Esophagus squamous epithelium (tissue), 4 donors: ENCODE measurements around the gene PHF21B.

Experiments used
- POLR2A ChIP-seq, 4 donors: fragments of 450-650 bp; IDR thresholded peaks; one replicate each; pipeline ENCODE4 v1.6.1; 2017; ENCODE audit warnings: antibody characterized with exemption in 4 of 4, mild to moderate bottlenecking in 4 of 4, moderate library complexity in 3 of 4
- TF ChIP-seq, protein P1 (sequence below), 6 experiments: fragments of 450-650 bp in 4 of 6; fragments of 200-600 bp in 2 of 6; sonication (generic) in 2 of 6; IDR thresholded peaks; one replicate each; pipeline ENCODE4 v1.5.1; 2016 to 2019; ENCODE audit warnings: antibody characterized with exemption in 6 of 6, mild to moderate bottlenecking in 4 of 6, moderate library complexity in 4 of 6

GRCh38 chr22:45036154-45036553 is 26.3 kb upstream of the PHF21B start:
- TF ChIP-seq, protein P1, sequence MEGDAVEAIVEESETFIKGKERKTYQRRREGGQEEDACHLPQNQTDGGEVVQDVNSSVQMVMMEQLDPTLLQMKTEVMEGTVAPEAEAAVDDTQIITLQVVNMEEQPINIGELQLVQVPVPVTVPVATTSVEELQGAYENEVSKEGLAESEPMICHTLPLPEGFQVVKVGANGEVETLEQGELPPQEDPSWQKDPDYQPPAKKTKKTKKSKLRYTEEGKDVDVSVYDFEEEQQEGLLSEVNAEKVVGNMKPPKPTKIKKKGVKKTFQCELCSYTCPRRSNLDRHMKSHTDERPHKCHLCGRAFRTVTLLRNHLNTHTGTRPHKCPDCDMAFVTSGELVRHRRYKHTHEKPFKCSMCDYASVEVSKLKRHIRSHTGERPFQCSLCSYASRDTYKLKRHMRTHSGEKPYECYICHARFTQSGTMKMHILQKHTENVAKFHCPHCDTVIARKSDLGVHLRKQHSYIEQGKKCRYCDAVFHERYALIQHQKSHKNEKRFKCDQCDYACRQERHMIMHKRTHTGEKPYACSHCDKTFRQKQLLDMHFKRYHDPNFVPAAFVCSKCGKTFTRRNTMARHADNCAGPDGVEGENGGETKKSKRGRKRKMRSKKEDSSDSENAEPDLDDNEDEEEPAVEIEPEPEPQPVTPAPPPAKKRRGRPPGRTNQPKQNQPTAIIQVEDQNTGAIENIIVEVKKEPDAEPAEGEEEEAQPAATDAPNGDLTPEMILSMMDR (IDR thresholded peaks at IDR 0.05) = no peak
- TF ChIP-seq POLR2A (IDR thresholded peaks at IDR 0.05) = no peak
